ENCODE results near the gene DENND4A. TPM values are rescaled to one million over a fixed set of nuclear protein-coding genes. Genes with fewer than 3 reads are reported as not detected.

The DENND4A gene
- total and polyA plus RNA-seq, 9 of the 15 experiments (the other 6 are each of a cell fraction or from before 2014, with no cell fraction given) = 6.8 to 32.3 (median 19.9) TPM

GRCh38 chr15:65833501-65834205 is 41.6 kb upstream of the DENND4A start (continued):
- no peak for TF ChIP-seq SIX5 (IDR thresholded peaks at IDR 0.05; ENCODE audit: borderline replicate concordance in 1 of 2, insufficient read depth in 1 of 2, low read depth in 1 of 2, low read length in 2 of 2)
- peak; percentile 28 for TF ChIP-seq MEIS2 (IDR thresholded peaks at IDR 0.05; ENCODE audit: partially characterized antibody)
- 0 out of 4 replicates have a peak, but pooled peaks of 1 of the 2 experiments have one; percentile 12 for TF ChIP-seq FOXA3 (CRISPR knock-in tag; conservative IDR thresholded peaks at IDR 0.05 in 1 of 2, IDR thresholded peaks at IDR 0.05 in 1 of 2)
- TF ChIP-seq RBM17 (IDR thresholded peaks at IDR 0.05; ENCODE audit: borderline replicate concordance, low read depth, low read length) = no peak
- TF ChIP-seq CBX5 (IDR thresholded peaks at IDR 0.05; ENCODE audit: borderline replicate concordance, low read depth) = no peak
- TF ChIP-seq NCOR1 (IDR thresholded peaks at IDR 0.05) = no peak
- no peak for TF ChIP-seq HNRNPK (IDR thresholded peaks at IDR 0.05; ENCODE audit: low read depth, low read length, poor library complexity, severe bottlenecking)

DNA sequence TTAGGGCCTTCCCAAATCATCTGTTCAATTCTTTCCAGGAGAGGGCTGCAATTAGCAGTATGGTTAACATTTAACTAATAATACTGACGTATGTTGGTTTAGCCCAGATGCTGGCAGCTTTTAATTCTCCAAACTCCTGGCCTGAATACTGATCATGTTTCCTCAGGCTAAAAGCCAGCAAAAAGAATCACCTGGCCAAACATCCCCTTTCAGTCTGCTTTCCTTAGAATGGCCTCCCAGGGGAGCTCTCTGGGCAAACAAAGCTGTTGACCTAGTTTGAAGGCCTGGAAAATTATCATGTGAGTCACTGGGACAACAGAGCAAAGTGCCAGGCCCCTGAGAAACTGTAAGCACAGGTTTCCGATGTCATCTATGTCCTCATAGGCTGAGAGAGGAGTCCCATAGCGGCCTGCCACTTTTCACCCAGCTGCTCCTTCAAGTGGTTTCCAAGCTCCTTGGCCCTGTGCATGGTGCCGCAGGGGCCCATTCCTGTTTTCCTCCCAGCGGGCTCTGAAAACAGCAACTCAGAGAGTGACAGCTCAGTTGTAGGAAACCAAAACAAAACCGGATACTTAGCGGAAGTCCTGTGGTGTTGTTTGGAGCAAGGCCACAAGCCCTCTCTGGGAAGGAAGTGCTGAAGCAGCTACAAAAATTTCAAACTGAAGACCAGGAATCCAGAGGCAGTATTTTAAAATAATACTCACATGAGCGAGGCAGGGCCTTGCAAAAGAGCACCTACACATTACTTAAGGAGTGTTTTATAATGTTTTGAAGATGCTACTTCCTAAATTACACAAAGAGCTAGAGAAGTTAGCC is 40.7 kb upstream of the DENND4A start:
- H3K4me2 ChIP-seq (ENCODE audit: insufficient read depth, low read length) = peak overlapping the region; percentile 70
- no peak for TF ChIP-seq MYBL2 (IDR thresholded peaks at IDR 0.05; ENCODE audit: low read depth)
- no peak for TF ChIP-seq MYBL2 (CRISPR knock-in tag; IDR thresholded peaks at IDR 0.05; ENCODE audit: borderline replicate concordance)
- peak; percentile 21 to 68; a peak in 2 of 4 replicates for TF ChIP-seq ETV6 (IDR thresholded peaks at IDR 0.05; ENCODE audit: borderline replicate concordance in 1 of 2, low read depth in 2 of 2, low read length in 1 of 2)
- TF ChIP-seq ETV6 (CRISPR knock-in tag; IDR thresholded peaks at IDR 0.05; ENCODE audit: borderline replicate concordance) = no peak
- TF ChIP-seq PHB (CRISPR knock-in tag; IDR thresholded peaks at IDR 0.05) = no peak
- peak; percentile 62; the same call in 1 of the 2 replicates for TF ChIP-seq SMAD4 (CRISPR knock-in tag; conservative IDR thresholded peaks at IDR 0.05)
- peak; percentile 38 for TF ChIP-seq TAF1 (IDR thresholded peaks at IDR 0.05; ENCODE audit: control insufficient read depth, extremely low read depth, insufficient read depth, low read length, severe bottlenecking)
- no peak for TF ChIP-seq ZNF140 (CRISPR knock-in tag; IDR thresholded peaks at IDR 0.05)
- no peak for TF ChIP-seq ZNF445 (CRISPR knock-in tag; IDR thresholded peaks at IDR 0.05; ENCODE audit: low read depth)
- no peak for TF ChIP-seq NFIX (CRISPR knock-in tag; IDR thresholded peaks at IDR 0.05; ENCODE audit: low read depth)
- TF ChIP-seq NELFE (IDR thresholded peaks at IDR 0.05; ENCODE audit: insufficient read depth, insufficient read length) = no peak
- no peak for TF ChIP-seq BRCA1 (IDR thresholded peaks at IDR 0.05)
- TF ChIP-seq BRCA1 (CRISPR knock-in tag; IDR thresholded peaks at IDR 0.05) = no peak

More for the DNA sequence above, 40.7 kb upstream of the DENND4A start:
- H4K20me1 ChIP-seq (replicated peaks; ENCODE audit: control insufficient read depth, insufficient read depth, low read length) = no peaks in the 10 kb centered on the region
- H3K79me2 ChIP-seq (ENCODE audit: control insufficient read depth, insufficient read depth, low read length) = no peaks in the 10 kb centered on the region
- H3K9me1 ChIP-seq (ENCODE audit: control insufficient read depth, insufficient read depth, low read length) = no peaks in the 10 kb centered on the region
- ChIA-PET POLR2A (interaction anchor here (0.6 to 1.8 kb wide), 16 partner anchors 9 to 664 kb away, joined by 3 to 6 read pairs (median 3); partner anchors contain the start of genes INTS14 and RAB11A), CTCF (ENCODE audit: low intra/inter-chr PET ratio) (no interaction called here)
- ATAC-seq (peak; percentile 76), FAIRE-seq (peak; percentile 68), DNase-seq (ENCODE audit: extremely low read depth in 1 of 4, low spot score in 3 of 4) (peak; percentile 65 to 83 (median 70))
- no peak overlapping the region; the same call in 1 of the 2 replicates for H3K4me3 ChIP-seq
- peak overlapping the region; percentile 86 for H3K27ac ChIP-seq (ENCODE audit: extremely low read depth, low read depth, low read length)
- intact Hi-C loops (cut with micrococcal nuclease) = loop anchor here (5.0 kb wide), 1 partner anchor 35 kb away; the partner anchor contains the start of gene RAB11A
- H3K27me3 ChIP-seq (ENCODE audit: control insufficient read depth in 2 of 2, insufficient read depth in 2 of 2, low read length in 2 of 2) = no peaks in the 10 kb centered on the region
- TSS peak; percentile 87 for BruUV-seq (replicated peaks)
- H3K9me3 ChIP-seq (replicated peaks; ENCODE audit: control insufficient read depth, insufficient read depth, low read depth, low read length) = no peaks in the 10 kb centered on the region
- peak overlapping the region; percentile 67 to 68; a peak in 3 of 4 replicates for H3K9ac ChIP-seq (ENCODE audit: insufficient read depth in 1 of 2, low read depth in 2 of 2, low read length in 2 of 2)
- peaks cover 19 to 52% of the 10 kb centered on the region in 2 experiments for H3K4me1 ChIP-seq (replicated peaks in 1 of 2; ENCODE audit: control insufficient read depth in 2 of 2, insufficient read depth in 2 of 2, low read length in 2 of 2)
- WGBS (ENCODE audit: insufficient coverage, low coverage, missing lambda C conversion rate) = 11% methylated on average over 8 of the region's 8 CpGs
- peak overlapping the region; percentile 98 for H2AFZ ChIP-seq (ENCODE audit: low read depth, low read length)
- in situ Hi-C loops (cut with MboI) = no loop called here
- H3K36me3 ChIP-seq (ENCODE audit: control insufficient read depth, insufficient read depth, low read length) = no peaks in the 10 kb centered on the region
